WTC11 (cell line): ENCODE results near the gene PRSS33. TPM values are rescaled to one million over a fixed set of nuclear protein-coding genes. Genes with fewer than 3 reads are reported as not detected.

ENCODE experiments used
- ATAC-seq: fragments of 200-7000 bp; cut with Tn5 transposase; 2 replicates; pipeline ENCODE4 v1.10.0; 2021; ENCODE audit warnings: mild to moderate bottlenecking, moderate library complexity
- CTCF ChIA-PET: fragments of 300-600 bp; sonication (Branson Sonifier 250); formaldehyde crosslinking; loops from one replicate; lab custom pipeline; 2021; ENCODE audit warnings: antibody characterized with exemption; lab: Charles Lee
- POLR2A ChIA-PET: fragments of 350-600 bp; sonication (Branson Sonifier 250); formaldehyde crosslinking; loops from one replicate; lab custom pipeline; 2021; ENCODE audit warnings: antibody characterized with exemption; lab: Charles Lee
- DNase-seq: peaks from one replicate; pipeline ENCODE4 v3.0.0; 2021; ENCODE audit warnings: low spot score
- H3K27ac Mint-ChIP-seq: 2 replicates; pipeline ENCODE4 v1.8.0; 2021; ENCODE audit warnings: mixed read lengths
- H3K27me3 Mint-ChIP-seq: 2 replicates; pipeline ENCODE4 v1.8.0; 2021; ENCODE audit warnings: low read depth, mild to moderate bottlenecking, moderate library complexity, mixed read lengths
- H3K36me3 Mint-ChIP-seq: 2 replicates; pipeline ENCODE4 v1.8.0; 2021; ENCODE audit warnings: mixed read lengths
- H3K4me1 Mint-ChIP-seq: 2 replicates; pipeline ENCODE4 v1.8.0; 2022; ENCODE audit warnings: mixed read lengths
- H3K4me3 Mint-ChIP-seq: 2 replicates; pipeline ENCODE4 v1.8.0; 2021; ENCODE audit warnings: mild to moderate bottlenecking, moderate library complexity, mixed read lengths
- H3K9me3 Mint-ChIP-seq: 2 replicates; pipeline ENCODE4 v1.8.0; 2021; ENCODE audit warnings: mixed read lengths
- ATF1 ChIP-seq: sonication (generic); formaldehyde crosslinking; IDR thresholded peaks from 2 replicates; pipeline ENCODE4 v1.8.1; 2023; ENCODE audit warnings: mild to moderate bottlenecking, moderate library complexity, missing genetic modification reagents
- GTF2I ChIP-seq: fragments of 250-450 bp; sonication (Bioruptor Pico); conservative IDR thresholded peaks from 2 replicates; pipeline ENCODE4 v1.4.0; 2021; ENCODE audit warnings: mild to moderate bottlenecking
- HMGA2 ChIP-seq: fragments of 250-450 bp; sonication (Bioruptor Pico); IDR thresholded peaks from 2 replicates; pipeline ENCODE4 v1.4.0; 2021; ENCODE audit warnings: mild to moderate bottlenecking, moderate library complexity
- IRF2 ChIP-seq: sonication (generic); formaldehyde crosslinking; IDR thresholded peaks from 2 replicates; pipeline ENCODE4 v1.8.0; 2022; ENCODE audit warnings: low read depth, missing genetic modification reagents, borderline replicate concordance
- NFYB ChIP-seq: sonication (generic); formaldehyde crosslinking; conservative IDR thresholded peaks from 2 replicates; pipeline ENCODE4 v1.8.0; 2022; ENCODE audit warnings: low read depth, missing genetic modification reagents
- NR1H2 ChIP-seq: sonication (generic); formaldehyde crosslinking; IDR thresholded peaks from 2 replicates; pipeline ENCODE4 v1.9.0; 2021; ENCODE audit warnings: mild to moderate bottlenecking, moderate library complexity, missing genetic modification reagents
- OVOL2 ChIP-seq: fragments of 250-450 bp; sonication (Bioruptor Pico); IDR thresholded peaks from 2 replicates; pipeline ENCODE4 v1.9.0; 2021; ENCODE audit warnings: mild to moderate bottlenecking, borderline replicate concordance
- ZBTB21 ChIP-seq: sonication (generic); formaldehyde crosslinking; IDR thresholded peaks from 2 replicates; pipeline ENCODE4 v1.8.1; 2023; ENCODE audit warnings: mild to moderate bottlenecking, missing genetic modification reagents, borderline replicate concordance
- ZNF138 ChIP-seq: sonication (generic); formaldehyde crosslinking; conservative IDR thresholded peaks from 2 replicates; pipeline ENCODE4 v1.8.1; 2022; ENCODE audit warnings: mild to moderate bottlenecking, moderate library complexity, missing genetic modification reagents
- ZNF219 ChIP-seq: sonication (generic); formaldehyde crosslinking; IDR thresholded peaks from 2 replicates; pipeline ENCODE4 v1.8.0; 2023; ENCODE audit warnings: missing genetic modification reagents, mild to moderate bottlenecking, borderline replicate concordance
- total RNA-seq: library from RNA; stranded (reverse); gene quantifications from 3 replicates; pipeline ENCODE4 v1.2.3, GENCODE V29; 2021
- TF ChIP-seq, protein P1 (sequence below): sonication (generic); formaldehyde crosslinking; IDR thresholded peaks from 2 replicates; pipeline ENCODE4 v1.8.1; 2023; ENCODE audit warnings: mild to moderate bottlenecking, missing genetic modification reagents
- TF ChIP-seq, protein P2 (sequence below): sonication (generic); formaldehyde crosslinking; IDR thresholded peaks from 2 replicates; pipeline ENCODE4 v1.8.1; 2023; ENCODE audit warnings: mild to moderate bottlenecking, missing genetic modification reagents, borderline replicate concordance
- TF ChIP-seq, protein P3 (sequence below): fragments of 250-450 bp; sonication (Bioruptor Pico); conservative IDR thresholded peaks from 2 replicates; pipeline ENCODE4 v1.9.0; 2021; ENCODE audit warnings: mild to moderate bottlenecking

The PRSS33 gene
- total RNA-seq, 1 experiment from 2014 or later, result 0.24 TPM

DNA sequence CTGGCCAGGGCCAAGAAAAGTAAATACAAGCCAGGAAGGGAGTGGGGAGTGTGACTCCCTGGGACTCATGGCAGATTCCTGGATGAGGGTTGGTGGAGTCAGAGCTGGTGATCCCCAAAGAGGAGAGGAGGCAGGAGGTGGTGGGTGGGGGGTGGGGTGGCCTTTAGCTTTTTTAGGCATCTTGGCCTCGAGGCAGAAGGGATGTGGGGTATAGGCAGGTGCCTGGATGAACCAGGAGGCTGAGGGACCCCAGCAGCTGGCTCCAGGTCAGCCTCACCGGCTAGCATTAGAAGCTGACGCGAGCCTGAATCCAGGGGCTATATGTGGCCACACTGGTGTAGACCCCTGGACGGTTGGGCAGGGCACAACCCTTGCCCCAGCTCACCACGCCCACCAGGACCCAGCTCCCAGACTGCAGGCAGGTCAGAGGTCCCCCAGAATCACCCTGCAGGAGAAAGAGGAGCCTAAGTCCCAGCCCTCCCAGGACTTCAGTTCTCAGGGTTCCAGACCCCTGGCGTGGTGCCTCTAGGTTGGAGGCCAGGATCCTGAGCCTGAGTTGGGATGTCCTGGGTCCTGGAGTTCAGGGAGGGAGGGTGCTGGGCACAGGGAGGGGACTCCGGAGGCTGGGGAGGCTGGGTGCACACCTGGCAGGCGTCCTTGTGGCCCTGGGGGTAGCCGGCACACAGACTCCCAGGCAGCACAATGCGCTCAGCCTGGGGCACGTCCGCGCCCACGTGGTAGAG, 2.8 kb downstream of the PRSS33 start (continued):
- TF ChIP-seq, protein P1, sequence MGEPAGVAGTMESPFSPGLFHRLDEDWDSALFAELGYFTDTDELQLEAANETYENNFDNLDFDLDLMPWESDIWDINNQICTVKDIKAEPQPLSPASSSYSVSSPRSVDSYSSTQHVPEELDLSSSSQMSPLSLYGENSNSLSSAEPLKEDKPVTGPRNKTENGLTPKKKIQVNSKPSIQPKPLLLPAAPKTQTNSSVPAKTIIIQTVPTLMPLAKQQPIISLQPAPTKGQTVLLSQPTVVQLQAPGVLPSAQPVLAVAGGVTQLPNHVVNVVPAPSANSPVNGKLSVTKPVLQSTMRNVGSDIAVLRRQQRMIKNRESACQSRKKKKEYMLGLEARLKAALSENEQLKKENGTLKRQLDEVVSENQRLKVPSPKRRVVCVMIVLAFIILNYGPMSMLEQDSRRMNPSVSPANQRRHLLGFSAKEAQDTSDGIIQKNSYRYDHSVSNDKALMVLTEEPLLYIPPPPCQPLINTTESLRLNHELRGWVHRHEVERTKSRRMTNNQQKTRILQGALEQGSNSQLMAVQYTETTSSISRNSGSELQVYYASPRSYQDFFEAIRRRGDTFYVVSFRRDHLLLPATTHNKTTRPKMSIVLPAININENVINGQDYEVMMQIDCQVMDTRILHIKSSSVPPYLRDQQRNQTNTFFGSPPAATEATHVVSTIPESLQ (CRISPR knock-in tag), result no peak
- TF ChIP-seq ZBTB21 (no peak), ZNF138 (CRISPR knock-in tag) (no peak), OVOL2 (CRISPR knock-in tag) (no peak), IRF2 (CRISPR knock-in tag) (no peak), ZNF219 (CRISPR knock-in tag) (no peak)
- TF ChIP-seq, protein P2, sequence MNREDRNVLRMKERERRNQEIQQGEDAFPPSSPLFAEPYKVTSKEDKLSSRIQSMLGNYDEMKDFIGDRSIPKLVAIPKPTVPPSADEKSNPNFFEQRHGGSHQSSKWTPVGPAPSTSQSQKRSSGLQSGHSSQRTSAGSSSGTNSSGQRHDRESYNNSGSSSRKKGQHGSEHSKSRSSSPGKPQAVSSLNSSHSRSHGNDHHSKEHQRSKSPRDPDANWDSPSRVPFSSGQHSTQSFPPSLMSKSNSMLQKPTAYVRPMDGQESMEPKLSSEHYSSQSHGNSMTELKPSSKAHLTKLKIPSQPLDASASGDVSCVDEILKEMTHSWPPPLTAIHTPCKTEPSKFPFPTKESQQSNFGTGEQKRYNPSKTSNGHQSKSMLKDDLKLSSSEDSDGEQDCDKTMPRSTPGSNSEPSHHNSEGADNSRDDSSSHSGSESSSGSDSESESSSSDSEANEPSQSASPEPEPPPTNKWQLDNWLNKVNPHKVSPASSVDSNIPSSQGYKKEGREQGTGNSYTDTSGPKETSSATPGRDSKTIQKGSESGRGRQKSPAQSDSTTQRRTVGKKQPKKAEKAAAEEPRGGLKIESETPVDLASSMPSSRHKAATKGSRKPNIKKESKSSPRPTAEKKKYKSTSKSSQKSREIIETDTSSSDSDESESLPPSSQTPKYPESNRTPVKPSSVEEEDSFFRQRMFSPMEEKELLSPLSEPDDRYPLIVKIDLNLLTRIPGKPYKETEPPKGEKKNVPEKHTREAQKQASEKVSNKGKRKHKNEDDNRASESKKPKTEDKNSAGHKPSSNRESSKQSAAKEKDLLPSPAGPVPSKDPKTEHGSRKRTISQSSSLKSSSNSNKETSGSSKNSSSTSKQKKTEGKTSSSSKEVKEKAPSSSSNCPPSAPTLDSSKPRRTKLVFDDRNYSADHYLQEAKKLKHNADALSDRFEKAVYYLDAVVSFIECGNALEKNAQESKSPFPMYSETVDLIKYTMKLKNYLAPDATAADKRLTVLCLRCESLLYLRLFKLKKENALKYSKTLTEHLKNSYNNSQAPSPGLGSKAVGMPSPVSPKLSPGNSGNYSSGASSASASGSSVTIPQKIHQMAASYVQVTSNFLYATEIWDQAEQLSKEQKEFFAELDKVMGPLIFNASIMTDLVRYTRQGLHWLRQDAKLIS (CRISPR knock-in tag), result no peak
- TF ChIP-seq, all 79 proteins: peak for 0

DNA sequence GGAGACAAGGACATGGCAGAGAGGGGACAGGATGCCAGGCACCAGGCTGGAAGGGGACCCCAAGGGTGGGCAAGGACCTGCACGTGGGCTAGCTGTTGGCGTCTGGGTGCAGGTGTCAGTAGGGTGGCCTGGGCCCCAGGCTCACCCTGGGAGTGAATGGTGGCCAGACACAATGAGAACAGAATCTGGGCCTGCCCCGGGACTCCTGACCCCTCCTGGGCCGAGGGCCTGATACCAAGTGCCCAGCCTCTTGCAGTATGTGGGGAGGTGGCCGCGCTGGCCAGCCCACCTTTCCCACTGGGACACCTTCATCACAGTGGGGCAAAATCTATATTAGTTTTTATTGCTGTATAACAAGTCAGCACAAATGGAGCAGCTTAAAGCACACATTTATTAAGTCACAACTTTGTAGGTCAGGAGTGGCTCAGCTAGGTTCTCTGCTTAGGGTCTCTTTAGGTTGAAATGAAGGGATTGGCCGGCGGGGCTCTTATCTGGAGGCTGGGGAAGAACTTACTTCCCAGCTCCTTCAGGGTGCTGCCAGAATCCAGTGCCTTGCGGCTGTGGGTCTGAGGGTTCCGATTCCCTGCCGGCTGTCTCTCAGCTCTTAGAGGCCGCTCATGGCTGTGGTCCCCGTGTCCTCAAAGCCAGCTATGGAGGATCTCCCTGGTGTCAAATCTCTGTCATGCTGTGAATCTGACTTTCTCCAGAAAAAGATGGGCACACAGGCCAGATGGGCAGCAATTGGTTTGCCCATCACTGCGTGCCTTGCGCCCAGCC, 3.6 kb downstream of the PRSS33 start:
- Mint-ChIP-seq H3K9me3 (no peaks in the 10 kb centered on the region), H3K4me1 (peaks cover 11% of the 10 kb centered on the region), H3K27me3 (peaks cover 35% of the 10 kb centered on the region), H3K27ac (no peak overlapping the region), H3K36me3 (no peaks in the 10 kb centered on the region), H3K4me3 (peak overlapping the region; percentile 20; the same call in 1 of the 2 replicates)
- TF ChIP-seq, protein P2 (CRISPR knock-in tag), result no peak
- TF ChIP-seq ATF1 (CRISPR knock-in tag) (no peak), NR1H2 (no peak), HMGA2 (CRISPR knock-in tag) (no peak), NFYB (CRISPR knock-in tag) (no peak), GTF2I (CRISPR knock-in tag) (no peak)
- TF ChIP-seq, protein P3, sequence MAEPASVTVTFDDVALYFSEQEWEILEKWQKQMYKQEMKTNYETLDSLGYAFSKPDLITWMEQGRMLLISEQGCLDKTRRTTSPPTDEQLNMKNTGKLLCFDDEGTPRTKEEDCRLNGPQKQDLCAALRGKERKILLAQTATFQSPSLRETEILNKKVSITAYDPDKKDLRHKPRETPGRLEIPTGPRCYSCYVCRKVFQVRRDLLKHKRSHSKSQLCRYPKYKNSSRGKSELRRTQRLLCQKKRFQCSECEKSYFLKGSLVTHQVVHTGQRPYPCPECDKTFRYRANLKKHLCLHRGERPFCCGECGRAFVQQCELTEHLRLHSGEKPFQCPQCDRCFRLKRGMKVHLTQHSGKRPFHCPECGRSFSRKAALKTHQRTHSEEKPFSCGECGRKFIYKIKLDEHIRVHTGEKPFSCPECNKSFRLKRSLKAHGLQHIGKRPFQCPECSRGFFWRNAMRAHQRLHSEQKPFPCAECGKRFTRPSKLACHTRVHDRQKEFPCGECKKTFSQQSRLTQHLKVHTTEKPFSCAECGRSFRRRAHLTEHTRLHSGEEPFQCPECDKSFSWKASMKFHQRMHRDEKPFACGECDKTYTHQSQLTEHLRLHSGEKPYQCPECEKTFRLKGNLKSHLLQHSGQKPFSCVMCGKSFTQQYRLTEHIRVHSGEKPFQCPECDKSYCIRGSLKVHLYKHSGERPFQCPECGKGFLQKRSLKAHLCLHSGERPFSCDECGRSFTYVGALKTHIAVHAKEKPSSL (CRISPR knock-in tag), result no peak
- ChIA-PET POLR2A (interaction anchor here (1.0 kb wide), 1 partner anchor 122 kb away, joined by 3 read pairs; no protein-coding TSS in a partner anchor), CTCF (interaction anchor here (1.0 to 2.7 kb wide), 6 partner anchors 14 to 143 kb away, joined by 3 to 18 read pairs (median 4); partner anchors contain the start of genes FLYWCH2, PRSS21 and PRSS41)
- ATAC-seq (no peak), DNase-seq (peak; percentile 10)
